ENCODE results near the gene UCMA.
A peak's percentile ranks its signal among the peaks of the same experiment; 100 is the strongest.

The UCMA gene

DNA sequence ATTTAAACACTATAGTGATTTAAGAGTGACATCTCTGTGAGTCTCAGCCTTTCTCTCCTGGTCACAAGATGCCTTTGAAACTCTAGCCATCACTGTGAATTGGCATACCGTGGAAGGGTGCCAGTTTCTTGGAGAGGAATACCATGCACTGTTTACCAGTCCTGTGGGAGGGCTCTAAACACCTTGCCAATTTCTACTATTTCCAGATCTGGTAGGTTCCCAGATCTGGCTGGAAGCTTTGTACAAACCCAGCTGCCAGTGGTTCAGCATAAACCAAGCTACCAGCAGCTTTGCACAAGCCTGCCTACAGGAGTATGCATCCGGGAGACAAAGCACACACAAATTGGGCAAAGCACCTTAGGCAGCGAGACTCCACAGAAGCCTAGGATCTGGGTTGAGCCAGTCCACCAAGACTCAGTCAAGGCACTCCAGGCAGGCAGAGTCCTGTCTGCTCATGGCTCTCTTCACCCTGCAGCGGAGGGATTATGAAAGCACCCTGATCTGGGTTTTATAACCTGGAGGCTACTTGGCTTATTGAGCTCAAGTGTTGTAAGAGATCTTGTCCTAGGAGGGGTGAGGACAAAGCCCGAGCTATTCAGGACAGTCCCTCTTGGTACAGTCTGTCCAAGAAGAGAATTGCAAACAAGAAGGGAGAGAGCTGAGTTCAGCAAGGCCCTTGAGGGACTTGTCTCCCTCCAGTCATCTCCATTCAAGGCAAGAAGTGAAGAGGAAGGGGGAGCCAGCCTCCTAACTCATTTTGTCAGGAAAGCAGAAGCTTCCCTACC lies 49.3 kb downstream of the UCMA start:
- no peak for DNase-seq

GRCh38 chr10:13184276-13184675 lies 49.9 kb downstream of the UCMA start:
- no peak for DNase-seq

DNA sequence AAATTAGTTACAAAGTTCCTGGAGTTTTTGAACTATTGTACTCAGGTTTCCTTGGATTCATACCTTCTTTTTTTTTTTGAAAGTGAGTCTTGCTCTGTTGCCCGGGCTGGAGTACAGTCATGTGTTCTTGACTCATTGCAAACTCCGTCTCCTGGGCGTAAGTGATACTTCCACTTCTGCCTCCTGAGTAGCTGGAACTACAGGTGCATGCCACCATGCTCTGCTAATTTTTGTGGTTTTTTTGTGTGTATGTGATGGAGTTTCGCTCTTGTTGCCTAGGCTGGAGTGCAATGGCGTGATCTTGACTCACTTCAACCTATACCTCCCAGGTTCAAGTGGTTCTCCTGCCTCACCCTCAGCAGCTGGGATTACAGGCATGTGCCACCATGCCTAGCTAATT lies 50.5 kb downstream of the UCMA start:
- DNase-seq, result no peak

- DNase-seq, result no peak
These were observed 51.8 kb downstream of the UCMA start for GRCh38 chr10:13182424-13182823.

- DNase-seq, result peak; percentile 81
These were observed 53.4 kb downstream of the UCMA start for GRCh38 chr10:13180788-13181187.

GRCh38 chr10:13173616-13174015 lies 60.6 kb downstream of the UCMA start:
- DNase-seq, result no peak

Measured in activated CD4-positive, alpha-beta T cell treated with anti-CD3 and anti-CD28 coated beads, Interleukin-10, Interleukin-2, amounts not matched to agents 100 ng/mL and 50 ng/mL, durations not matched to agents 16 hours and 8 hours (primary cell).